NCI-H146 (cell line): Measurements from ENCODE around the gene GMPPA.

Source experiments
- DNase-seq: peaks from one replicate; lab custom pipeline; 2025; lab: John Stamatoyannopoulos, UW

The GMPPA gene

DNA sequence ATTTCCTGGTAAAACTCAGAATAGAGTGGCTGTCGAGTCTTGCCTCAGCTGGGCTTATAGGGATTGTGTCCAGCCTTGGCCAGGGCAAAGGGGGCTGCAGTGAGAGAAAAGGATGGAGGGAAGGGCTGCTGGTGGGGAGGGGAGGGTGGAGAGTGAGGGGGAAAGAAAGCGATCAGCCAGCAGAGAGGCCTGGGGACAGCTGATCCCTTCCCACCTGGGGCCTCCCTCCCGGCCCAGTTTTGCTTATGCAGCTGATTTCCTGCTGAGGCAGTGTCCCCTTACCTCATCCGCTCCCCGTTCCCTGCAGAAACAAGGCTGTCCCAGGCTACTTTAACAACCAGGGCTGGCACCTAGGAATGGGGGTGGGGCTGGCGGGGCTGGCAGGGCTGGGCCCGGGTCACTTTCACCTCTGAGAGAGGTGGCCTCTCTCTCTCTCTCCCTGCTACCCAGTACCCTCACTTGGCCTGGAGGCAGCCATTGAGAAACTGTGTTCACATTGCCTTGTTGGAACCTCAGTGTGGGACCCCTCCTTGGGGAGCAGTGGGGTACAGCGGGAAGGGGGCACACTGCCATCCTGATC, 12.2 kb upstream of the GMPPA start:
- DNase-seq: no peak

DNA sequence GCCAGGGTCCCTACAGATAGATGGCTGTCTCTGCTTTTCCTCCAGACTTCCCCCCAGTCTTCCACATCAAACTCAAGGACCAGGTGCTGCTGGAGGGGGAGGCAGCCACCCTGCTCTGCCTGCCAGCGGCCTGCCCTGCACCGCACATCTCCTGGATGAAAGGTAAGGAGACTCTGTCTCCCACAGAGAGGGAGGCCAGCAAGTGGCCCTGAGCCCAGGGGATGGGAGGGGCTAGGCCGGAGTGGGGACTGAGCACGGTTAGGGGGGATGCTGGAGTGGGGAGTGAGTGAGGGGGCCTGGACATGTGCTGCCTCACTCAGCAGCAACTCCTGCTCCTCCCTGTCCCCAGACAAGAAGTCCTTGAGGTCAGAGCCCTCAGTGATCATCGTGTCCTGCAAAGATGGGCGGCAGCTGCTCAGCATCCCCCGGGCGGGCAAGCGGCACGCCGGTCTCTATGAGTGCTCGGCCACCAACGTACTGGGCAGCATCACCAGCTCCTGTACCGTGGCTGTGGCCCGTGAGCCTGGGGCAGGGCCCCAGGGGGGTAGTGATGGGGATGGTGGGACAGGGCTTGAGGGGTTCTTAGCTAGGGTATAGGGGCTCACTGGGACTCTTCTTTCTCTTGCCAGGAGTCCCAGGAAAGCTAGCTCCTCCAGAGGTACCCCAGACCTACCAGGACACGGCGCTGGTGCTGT, 10.4 kb upstream of the GMPPA start:
- DNase-seq: no peak

DNA sequence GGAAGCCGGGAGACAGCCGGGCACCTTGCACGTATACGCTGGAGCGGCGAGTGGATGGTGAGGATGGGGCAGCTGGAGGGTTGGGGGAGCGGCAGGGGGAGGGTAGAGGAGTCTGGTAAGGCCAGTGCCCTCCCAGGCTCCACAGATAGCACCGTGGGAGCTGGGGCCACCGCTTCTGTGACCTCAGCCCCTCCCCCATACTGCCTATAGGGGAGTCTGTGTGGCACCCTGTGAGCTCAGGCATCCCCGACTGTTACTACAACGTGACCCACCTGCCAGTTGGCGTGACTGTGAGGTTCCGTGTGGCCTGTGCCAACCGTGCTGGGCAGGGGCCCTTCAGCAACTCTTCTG, 9.9 kb upstream of the GMPPA start:
- no peak for DNase-seq

GRCh38 chr2:219489315-219489714, 9.4 kb upstream of the GMPPA start:
- DNase-seq: no peak

GRCh38 chr2:219490186-219490585, 8.5 kb upstream of the GMPPA start:
- DNase-seq: no peak

DNA sequence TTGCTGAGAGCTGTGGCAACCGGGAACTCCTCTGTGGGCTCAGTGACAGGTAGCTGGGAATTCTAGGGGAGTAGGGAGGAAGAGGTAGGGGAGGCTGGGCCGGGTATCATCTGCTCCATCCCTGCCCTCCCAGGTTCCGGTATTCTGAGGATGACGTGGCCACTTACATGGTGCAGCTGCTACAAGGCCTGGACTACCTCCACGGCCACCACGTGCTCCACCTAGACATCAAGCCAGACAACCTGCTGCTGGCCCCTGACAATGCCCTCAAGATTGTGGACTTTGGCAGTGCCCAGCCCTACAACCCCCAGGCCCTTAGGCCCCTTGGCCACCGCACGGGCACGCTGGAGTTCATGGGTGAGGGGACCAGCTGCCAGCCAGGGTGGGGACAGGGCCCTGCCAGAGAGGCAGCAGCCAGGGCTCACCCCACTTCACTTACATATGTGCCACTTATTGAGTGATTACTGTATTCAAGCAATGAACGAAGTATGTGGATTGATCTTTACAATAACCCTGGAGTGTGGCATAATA, 8.0 kb upstream of the GMPPA start:
- DNase-seq: no peak

DNA sequence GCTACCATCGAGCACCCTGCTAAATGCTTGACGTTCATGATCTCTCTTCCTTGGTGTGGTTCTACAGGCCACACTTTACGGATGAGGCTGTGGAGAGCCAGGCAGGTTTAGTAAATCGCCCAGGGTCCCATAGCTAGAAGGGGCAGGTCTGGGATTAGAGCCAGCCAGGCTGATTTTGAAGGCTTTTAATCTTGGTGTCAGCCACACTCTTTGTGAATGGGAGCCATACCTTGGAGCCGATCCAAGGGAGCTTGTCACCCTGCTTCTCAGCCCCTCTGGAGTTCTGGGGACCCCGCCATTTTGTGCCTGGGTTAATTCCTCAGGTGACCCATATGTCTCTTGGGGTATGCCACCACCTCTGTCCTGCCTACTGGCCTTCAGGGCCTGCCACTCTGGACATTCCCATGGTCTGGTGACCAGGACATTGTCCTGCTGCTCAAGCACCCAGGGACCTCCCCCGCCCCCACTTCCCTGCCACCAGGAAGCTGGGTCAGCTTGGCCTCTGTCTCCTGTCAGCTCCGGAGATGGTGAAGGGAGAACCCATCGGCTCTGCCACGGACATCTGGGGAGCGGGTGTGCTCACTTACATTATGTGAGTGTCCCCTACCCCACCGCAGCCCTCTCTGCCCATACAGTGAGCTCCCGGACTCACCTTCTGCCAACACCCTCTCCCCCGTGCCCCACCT, 7.3 kb upstream of the GMPPA start:
- no peak for DNase-seq

DNA sequence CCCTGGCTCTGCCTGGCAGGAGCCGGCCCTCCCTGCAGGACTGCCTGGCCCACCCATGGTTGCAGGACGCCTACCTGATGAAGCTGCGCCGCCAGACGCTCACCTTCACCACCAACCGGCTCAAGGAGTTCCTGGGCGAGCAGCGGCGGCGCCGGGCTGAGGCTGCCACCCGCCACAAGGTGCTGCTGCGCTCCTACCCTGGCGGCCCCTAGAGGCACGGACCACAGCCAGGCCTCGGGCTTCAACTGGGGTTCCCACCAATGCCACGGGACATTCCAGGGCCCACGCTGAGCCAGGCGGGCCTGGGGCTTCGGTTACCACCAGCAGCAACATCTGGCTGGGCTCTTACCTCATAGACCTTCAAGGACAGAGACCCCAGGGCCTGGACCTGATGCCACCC, 6.1 kb upstream of the GMPPA start:
- DNase-seq: no peak

DNA sequence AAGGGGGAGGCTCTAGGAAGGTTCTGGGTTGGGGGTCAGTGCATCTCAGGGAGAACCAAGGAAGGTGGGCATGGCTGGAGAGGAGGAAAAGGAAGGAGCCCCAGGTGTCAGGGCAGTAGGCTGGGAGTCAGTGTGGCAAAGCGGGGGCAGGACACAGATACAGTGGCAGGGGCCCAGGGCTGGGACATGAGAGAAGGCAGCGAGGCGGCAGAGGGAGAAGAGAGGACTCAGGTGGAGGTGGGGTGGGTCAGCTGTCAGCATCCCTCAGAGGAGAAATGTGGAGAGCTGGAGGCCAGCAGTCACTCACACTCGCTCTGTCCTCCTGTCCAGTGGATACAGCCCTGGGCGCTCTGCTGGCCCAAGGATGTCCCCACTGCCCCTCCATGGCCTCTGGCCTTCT, 5.6 kb upstream of the GMPPA start:
- no peak for DNase-seq

DNA sequence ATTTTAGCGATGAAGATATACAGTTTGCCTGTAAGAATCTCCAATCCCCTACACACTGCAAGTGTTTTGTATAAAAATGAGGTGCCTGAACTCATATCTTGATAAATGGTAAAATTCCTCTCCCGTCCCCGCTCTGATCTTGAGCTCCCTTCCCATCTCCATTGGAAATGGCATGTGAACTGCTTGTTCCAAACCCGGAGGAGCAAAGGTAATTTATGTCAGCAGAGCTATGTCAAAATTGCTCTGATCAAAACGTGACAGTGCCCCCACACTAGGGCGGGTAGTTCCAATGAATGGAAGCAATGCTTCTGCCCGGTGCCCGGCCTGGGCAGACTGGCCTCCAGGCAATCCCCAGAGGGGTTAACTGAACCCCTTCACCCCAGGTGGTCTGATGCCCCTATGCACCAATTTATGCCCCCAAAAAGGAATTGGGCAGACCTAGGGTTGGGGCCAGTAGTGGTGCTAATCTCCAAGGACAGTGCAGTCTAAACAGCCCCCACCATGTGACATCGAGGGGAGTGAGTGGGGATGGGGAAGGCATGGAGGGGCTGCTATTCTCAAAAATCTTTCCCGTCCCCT, 3.6 kb upstream of the GMPPA start:
- DNase-seq: no peak

DNA sequence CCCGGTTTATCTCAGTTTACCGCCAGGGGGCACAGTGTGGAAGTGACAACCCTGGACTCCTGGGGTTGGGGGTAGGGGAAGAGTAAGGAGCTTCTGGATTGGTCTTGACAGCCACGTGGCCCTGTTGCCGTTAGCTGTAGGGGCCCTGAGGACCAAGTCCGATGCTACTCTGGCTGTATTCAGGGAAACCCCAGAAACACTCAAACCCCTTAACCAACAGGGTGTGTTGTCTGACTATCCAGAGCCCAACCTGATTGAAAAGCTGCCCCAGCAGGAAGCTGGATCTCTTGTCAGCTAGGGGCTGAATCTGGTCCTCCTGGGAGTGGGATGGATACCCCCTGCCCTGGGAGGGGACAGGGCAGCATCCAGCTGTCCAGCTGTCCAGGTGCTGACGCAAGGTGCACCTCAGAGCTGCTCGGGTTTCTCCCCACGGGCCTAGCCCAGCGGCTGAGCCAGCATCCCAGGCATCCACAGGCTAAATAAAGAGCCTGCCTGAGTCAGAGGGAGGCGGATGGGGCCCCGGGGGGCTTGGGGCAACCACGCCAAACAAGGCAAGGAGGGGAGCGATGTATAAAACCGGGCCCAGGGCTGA, 3.1 kb upstream of the GMPPA start:
- DNase-seq: peak; percentile 64

- no peak for DNase-seq
Observed at GRCh38 chr2:219496247-219496824, 2.4 kb upstream of the GMPPA start.

- no peak for DNase-seq
Observed at GRCh38 chr2:219496825-219497494, 1.7 kb upstream of the GMPPA start.

GRCh38 chr2:219497495-219498279, 1.0 kb upstream of the GMPPA start:
- peak; percentile 75 for DNase-seq

- DNase-seq: no peak
Observed at GRCh38 chr2:219499058-219499307, 292 bp downstream of the GMPPA start.

GRCh38 chr2:219499555-219499954, 864 bp downstream of the GMPPA start:
- DNase-seq: no peak

- no peak for DNase-seq
Observed at GRCh38 chr2:219500135-219500534, 1.4 kb downstream of the GMPPA start.

GRCh38 chr2:219501849-219502248, 3.2 kb downstream of the GMPPA start:
- no peak for DNase-seq

DNA sequence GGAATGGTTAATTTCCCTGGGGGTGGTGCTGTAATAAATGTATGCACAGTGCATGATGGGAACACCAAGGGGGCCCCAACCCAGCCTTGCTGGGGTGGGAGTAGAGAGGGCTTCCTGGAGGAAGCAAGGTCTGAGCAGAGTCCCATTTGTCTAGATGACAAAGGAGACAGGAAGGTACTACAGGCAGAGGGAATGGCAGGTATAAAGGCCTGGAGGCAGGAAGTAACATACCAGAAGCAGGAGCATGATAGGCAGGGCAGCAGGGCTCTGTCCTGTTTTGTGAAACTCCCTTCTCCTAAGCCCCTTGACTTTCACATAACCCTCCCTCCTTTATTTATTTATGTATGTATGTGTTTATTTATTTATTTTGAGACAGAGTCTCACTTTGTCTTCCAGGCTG, 3.9 kb downstream of the GMPPA start:
- no peak for DNase-seq

DNA sequence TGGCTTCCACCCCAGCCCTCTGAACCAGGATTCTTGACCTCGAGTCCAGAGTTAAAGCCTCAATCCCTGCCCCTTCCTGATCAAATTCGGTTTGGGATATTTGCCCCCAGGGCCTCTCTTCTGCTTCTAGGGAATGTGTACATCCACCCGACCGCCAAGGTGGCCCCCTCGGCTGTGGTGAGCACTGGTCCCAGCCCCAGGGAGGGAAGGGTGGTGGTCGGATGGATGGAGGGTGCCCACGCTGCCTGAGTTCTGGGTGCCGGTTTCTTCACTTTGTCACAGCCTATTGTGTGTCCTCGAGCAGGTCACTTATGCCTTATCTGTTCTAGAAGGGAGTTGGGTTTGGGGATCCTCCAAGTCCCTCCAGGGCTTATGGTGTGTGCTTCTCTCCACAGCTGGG, 6.9 kb downstream of the GMPPA start:
- DNase-seq: no peak

GRCh38 chr2:219506153-219506801, 7.6 kb downstream of the GMPPA start:
- DNase-seq: no peak
